Measurements from ENCODE around the gene MCIDAS.

GRCh38 chr5:55227664-55228430 lies 732 bp upstream of the MCIDAS start:
- TF ChIP-seq, protein P1, sequence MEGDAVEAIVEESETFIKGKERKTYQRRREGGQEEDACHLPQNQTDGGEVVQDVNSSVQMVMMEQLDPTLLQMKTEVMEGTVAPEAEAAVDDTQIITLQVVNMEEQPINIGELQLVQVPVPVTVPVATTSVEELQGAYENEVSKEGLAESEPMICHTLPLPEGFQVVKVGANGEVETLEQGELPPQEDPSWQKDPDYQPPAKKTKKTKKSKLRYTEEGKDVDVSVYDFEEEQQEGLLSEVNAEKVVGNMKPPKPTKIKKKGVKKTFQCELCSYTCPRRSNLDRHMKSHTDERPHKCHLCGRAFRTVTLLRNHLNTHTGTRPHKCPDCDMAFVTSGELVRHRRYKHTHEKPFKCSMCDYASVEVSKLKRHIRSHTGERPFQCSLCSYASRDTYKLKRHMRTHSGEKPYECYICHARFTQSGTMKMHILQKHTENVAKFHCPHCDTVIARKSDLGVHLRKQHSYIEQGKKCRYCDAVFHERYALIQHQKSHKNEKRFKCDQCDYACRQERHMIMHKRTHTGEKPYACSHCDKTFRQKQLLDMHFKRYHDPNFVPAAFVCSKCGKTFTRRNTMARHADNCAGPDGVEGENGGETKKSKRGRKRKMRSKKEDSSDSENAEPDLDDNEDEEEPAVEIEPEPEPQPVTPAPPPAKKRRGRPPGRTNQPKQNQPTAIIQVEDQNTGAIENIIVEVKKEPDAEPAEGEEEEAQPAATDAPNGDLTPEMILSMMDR (IDR thresholded peaks at IDR 0.05), result no peak
- no peak for TF ChIP-seq POLR2AphosphoS5 (IDR thresholded peaks at IDR 0.05)
- no peak for TF ChIP-seq POLR2A (IDR thresholded peaks at IDR 0.05)

All from prostate gland (tissue), 2 donors.